Measurements from ENCODE around the gene LIMS2. TPM values are rescaled to one million over a fixed set of nuclear protein-coding genes. Genes with fewer than 3 reads are reported as not detected.

Gene LIMS2
- total RNA-seq, 4 donors from 2014 or later, result 86.1 to 111 (median 98.1) TPM

- H3K27ac ChIP-seq, result no peak overlapping the region
- no peaks in the 10 kb centered on the region for H3K9me3 ChIP-seq
- WGBS, 2 donors, result 80 to 91% methylated on average over 20 to 27 of the region's 27 CpGs
- TF ChIP-seq EP300 (IDR thresholded peaks at IDR 0.05) (no peak), CTCF (IDR thresholded peaks at IDR 0.05) (no peak), POLR2A (IDR thresholded peaks at IDR 0.05) (no peak)
- H3K36me3 ChIP-seq, result no peaks in the 10 kb centered on the region
- peaks cover 0 to 6% (median 0%) of the 10 kb centered on the region in 4 donors for H3K4me1 ChIP-seq
- H3K27me3 ChIP-seq, result no peaks in the 10 kb centered on the region
- no peak for DNase-seq (ENCODE audit: low spot score in 2 of 2)
- H3K4me3 ChIP-seq, result no peak overlapping the region
Observed at GRCh38 chr2:127593228-127594115, 81.9 kb downstream of the LIMS2 start.

GRCh38 chr2:127592761-127593227, 82.5 kb downstream of the LIMS2 start:
- no peaks in the 10 kb centered on the region for H3K36me3 ChIP-seq
- WGBS, 2 donors, result 91 to 93% methylated on average over 37 of the region's 37 CpGs
- DNase-seq (ENCODE audit: low spot score in 2 of 2), result no peak

GRCh38 chr2:127591221-127591923, 84.0 kb downstream of the LIMS2 start:
- Histone ChIP-seq H3K4me3 (no peak overlapping the region), H3K9me3 (no peaks in the 10 kb centered on the region), H3K4me1 (peaks cover 0 to 6% (median 0%) of the 10 kb centered on the region in 4 donors), H3K27ac (no peak overlapping the region), H3K36me3 (no peaks in the 10 kb centered on the region), H3K27me3 (no peaks in the 10 kb centered on the region)
- DNase-seq (ENCODE audit: low spot score in 2 of 2), result peak in 1 of 2 donors; percentile 32
- TF ChIP-seq EP300 (IDR thresholded peaks at IDR 0.05) (no peak), CTCF (IDR thresholded peaks at IDR 0.05) (peak; percentile 71 to 91 (median 88))
- 41 to 42% methylated on average over 10 of the region's 10 CpGs for WGBS, 2 donors

More at GRCh38 chr2:127592761-127593227, 82.5 kb downstream of the LIMS2 start:
- peaks cover 0 to 6% (median 0%) of the 10 kb centered on the region in 4 donors for H3K4me1 ChIP-seq
- no peak for TF ChIP-seq EP300 (IDR thresholded peaks at IDR 0.05)
- no peak for TF ChIP-seq POLR2A (IDR thresholded peaks at IDR 0.05)
- no peak for TF ChIP-seq CTCF (IDR thresholded peaks at IDR 0.05)
- H3K9me3 ChIP-seq, result no peaks in the 10 kb centered on the region
- no peaks in the 10 kb centered on the region for H3K27me3 ChIP-seq
- H3K4me3 ChIP-seq, result no peak overlapping the region
- no peak overlapping the region for H3K27ac ChIP-seq

GRCh38 chr2:127590386-127591190, 84.7 kb downstream of the LIMS2 start:
- Histone ChIP-seq H3K36me3 (no peaks in the 10 kb centered on the region), H3K27ac (no peak overlapping the region), H3K4me3 (no peak overlapping the region), H3K4me1 (peaks cover 0 to 6% (median 0%) of the 10 kb centered on the region in 4 donors), H3K9me3 (no peaks in the 10 kb centered on the region), H3K27me3 (no peaks in the 10 kb centered on the region)
- no peak for DNase-seq (ENCODE audit: low spot score in 2 of 2)
- 89 to 91% methylated on average over 8 of the region's 8 CpGs for WGBS, 2 donors
- TF ChIP-seq CTCF (IDR thresholded peaks at IDR 0.05) (no peak), EP300 (IDR thresholded peaks at IDR 0.05) (no peak)

All from tibial nerve (tissue), 4 donors.